ENCODE results near the gene RAB1B. TPM values are rescaled to one million over a fixed set of nuclear protein-coding genes. Genes with fewer than 3 reads are reported as not detected.

Gene RAB1B
- total RNA-seq, 2 experiments from 2014 or later = 136 to 145 TPM

- H3K27ac Mint-ChIP-seq = peak overlapping the region; percentile 96
Observed at GRCh38 chr11:66312549-66313320, 44.3 kb downstream of the RAB1B start.

GRCh38 chr11:66313321-66314185 is 45.1 kb downstream of the RAB1B start:
- no peak for ATAC-seq (ENCODE audit: low read depth)
- Mint-ChIP-seq H3K27me3 (no peaks in the 10 kb centered on the region), H3K27ac (peak overlapping the region; percentile 96), H3K36me3 (peaks cover 12% of the 10 kb centered on the region), H3K4me3 (peak overlapping the region; percentile 92), H3K9me3 (no peaks in the 10 kb centered on the region), H3K4me1 (peaks cover 34% of the 10 kb centered on the region)
- DNase-seq = no peak
- POLR2A ChIA-PET = interaction anchor here (1.0 to 7.7 kb wide), 20 partner anchors 9 to 423 kb away, joined by 3 to 215 read pairs (median 6); partner anchors contain the start of genes B4GAT1, BRMS1, CCDC85B and DPP3

More at GRCh38 chr11:66312549-66313320, 44.3 kb downstream of the RAB1B start:
- POLR2A ChIA-PET = interaction anchor here (0.6 to 7.7 kb wide), 22 partner anchors 9 to 422 kb away, joined by 3 to 215 read pairs (median 6); partner anchors contain the start of genes B4GAT1, BRMS1, CCDC85B and PELI3
- peak; percentile 99 for DNase-seq
- Mint-ChIP-seq H3K4me1 (peaks cover 27% of the 10 kb centered on the region), H3K4me3 (peak overlapping the region; percentile 92), H3K9me3 (no peaks in the 10 kb centered on the region), H3K27me3 (no peaks in the 10 kb centered on the region), H3K36me3 (peaks cover 12% of the 10 kb centered on the region)
- peak; percentile 70 for ATAC-seq (ENCODE audit: low read depth)

GRCh38 chr11:66314186-66314501 is 45.7 kb downstream of the RAB1B start:
- H3K9me3 Mint-ChIP-seq = no peaks in the 10 kb centered on the region
- H3K27me3 Mint-ChIP-seq = no peaks in the 10 kb centered on the region
- POLR2A ChIA-PET = interaction anchor here (1.0 to 7.7 kb wide), 6 partner anchors 12 to 166 kb away, joined by 3 to 215 read pairs (median 30); partner anchors contain the start of genes BRMS1, DPP3, RAB1B and RIN1
- peak overlapping the region; percentile 96 for H3K27ac Mint-ChIP-seq
- peak overlapping the region; percentile 92 for H3K4me3 Mint-ChIP-seq
- DNase-seq = no peak
- H3K4me1 Mint-ChIP-seq = peaks cover 40% of the 10 kb centered on the region
- peaks cover 12% of the 10 kb centered on the region for H3K36me3 Mint-ChIP-seq
- no peak for ATAC-seq (ENCODE audit: low read depth)

- peaks cover 42% of the 10 kb centered on the region for H3K4me1 Mint-ChIP-seq
- H3K9me3 Mint-ChIP-seq = no peaks in the 10 kb centered on the region
- DNase-seq (no peak), ATAC-seq (ENCODE audit: low read depth) (no peak)
- peaks cover 13% of the 10 kb centered on the region for H3K36me3 Mint-ChIP-seq
- peak overlapping the region; percentile 92 for H3K4me3 Mint-ChIP-seq
- peak overlapping the region; percentile 96 for H3K27ac Mint-ChIP-seq
- no peaks in the 10 kb centered on the region for H3K27me3 Mint-ChIP-seq
- POLR2A ChIA-PET = interaction anchor here (0.8 to 7.7 kb wide), 6 partner anchors 11 to 57 kb away, joined by 4 to 215 read pairs (median 33); partner anchors contain the start of genes RIN1, SLC29A2 and YIF1A
Observed at GRCh38 chr11:66314561-66315497, 46.4 kb downstream of the RAB1B start.

- Mint-ChIP-seq H3K27ac (peak overlapping the region; percentile 96), H3K36me3 (peaks cover 19% of the 10 kb centered on the region), H3K4me1 (peaks cover 47% of the 10 kb centered on the region), H3K27me3 (no peaks in the 10 kb centered on the region), H3K4me3 (peak overlapping the region; percentile 92), H3K9me3 (peaks cover 5% of the 10 kb centered on the region)
- ATAC-seq (ENCODE audit: low read depth) = no peak
- DNase-seq = no peak
- POLR2A ChIA-PET = interaction anchor here (0.7 to 7.7 kb wide), 5 partner anchors 11 to 29 kb away, joined by 3 to 215 read pairs (median 24); partner anchors contain the start of genes BRMS1, RIN1 and YIF1A
Observed at GRCh38 chr11:66315498-66315885, 47.1 kb downstream of the RAB1B start.

- H3K27me3 Mint-ChIP-seq = no peaks in the 10 kb centered on the region
- H3K4me3 Mint-ChIP-seq = peak overlapping the region; percentile 92
- peaks cover 49% of the 10 kb centered on the region for H3K4me1 Mint-ChIP-seq
- peak overlapping the region; percentile 96 for H3K27ac Mint-ChIP-seq
- POLR2A ChIA-PET = interaction anchor here (0.6 to 7.7 kb wide), 17 partner anchors 10 to 891 kb away, joined by 3 to 215 read pairs (median 6); partner anchors contain the start of genes B4GAT1, BRMS1, EHBP1L1 and RAB1B
- no peak for ATAC-seq (ENCODE audit: low read depth)
- peaks cover 5% of the 10 kb centered on the region for H3K9me3 Mint-ChIP-seq
- DNase-seq = peak; percentile 78
- H3K36me3 Mint-ChIP-seq = peaks cover 19% of the 10 kb centered on the region
Observed at GRCh38 chr11:66315921-66316811, 47.7 kb downstream of the RAB1B start.

GRCh38 chr11:66316849-66317251 is 48.4 kb downstream of the RAB1B start, which contains the start of gene CD248:
Gene CD248 (minus strand): TSS chr11:66317044. CDS start chr11:66317027, 17 bp downstream.
- Mint-ChIP-seq H3K4me3 (peak within 1 kb of the TSS; percentile 92), H3K27me3 (no peaks in the 10 kb centered on the region), H3K27ac (peak within 1 kb of the TSS; percentile 100), H3K4me1 (peaks cover 52% of the 10 kb centered on the region), H3K9me3 (peaks cover 5% of the 10 kb centered on the region), H3K36me3 (peaks cover 19% of the 10 kb centered on the region)
- POLR2A ChIA-PET = interaction anchor here (0.6 to 7.7 kb wide), 16 partner anchors 9 to 898 kb away, joined by 3 to 215 read pairs (median 6); partner anchors contain the start of genes B4GAT1, BRMS1, EHBP1L1 and RAB1B
- peak; percentile 11 for ATAC-seq (ENCODE audit: low read depth)
- peak; percentile 79 for DNase-seq

- ATAC-seq (ENCODE audit: low read depth) (peak; percentile 12), DNase-seq (no peak)
- Mint-ChIP-seq H3K27ac (peak overlapping the region; percentile 100), H3K4me1 (peaks cover 51% of the 10 kb centered on the region), H3K4me3 (peak overlapping the region; percentile 89), H3K36me3 (peaks cover 19% of the 10 kb centered on the region), H3K27me3 (no peaks in the 10 kb centered on the region), H3K9me3 (peaks cover 5% of the 10 kb centered on the region)
- POLR2A ChIA-PET = interaction anchor here (0.7 to 7.7 kb wide), 15 partner anchors 9 to 898 kb away, joined by 3 to 215 read pairs (median 6); partner anchors contain the start of genes B4GAT1, BRMS1, EHBP1L1 and RAB1B
Observed at GRCh38 chr11:66317322-66317722, 48.9 kb downstream of the RAB1B start.

- Mint-ChIP-seq H3K36me3 (peaks cover 19% of the 10 kb centered on the region), H3K4me1 (peaks cover 51% of the 10 kb centered on the region)
- POLR2A ChIA-PET = interaction anchor here (1.0 to 7.7 kb wide), 12 partner anchors 8 to 899 kb away, joined by 3 to 215 read pairs (median 9); partner anchors contain the start of genes B4GAT1, BRMS1, RAB1B and RIN1
Observed at GRCh38 chr11:66317723-66318599, 49.5 kb downstream of the RAB1B start.

GRCh38 chr11:66318600-66318970 is 50.1 kb downstream of the RAB1B start:
- H3K27me3 Mint-ChIP-seq = no peaks in the 10 kb centered on the region
- peaks cover 20% of the 10 kb centered on the region for H3K36me3 Mint-ChIP-seq
- H3K4me3 Mint-ChIP-seq = peak overlapping the region; percentile 89
- POLR2A ChIA-PET = interaction anchor here (1.0 to 7.7 kb wide), 6 partner anchors 7 to 29 kb away, joined by 3 to 215 read pairs (median 15); partner anchors contain the start of genes B4GAT1, BRMS1, RIN1 and YIF1A
- peak overlapping the region; percentile 100 for H3K27ac Mint-ChIP-seq
- no peak for DNase-seq
- no peak for ATAC-seq (ENCODE audit: low read depth)
- H3K4me1 Mint-ChIP-seq = peaks cover 53% of the 10 kb centered on the region
- H3K9me3 Mint-ChIP-seq = peaks cover 5% of the 10 kb centered on the region

More at GRCh38 chr11:66317723-66318599, 49.5 kb downstream of the RAB1B start:
- DNase-seq = peak; percentile 79
- peaks cover 5% of the 10 kb centered on the region for H3K9me3 Mint-ChIP-seq
- peak overlapping the region; percentile 89 for H3K4me3 Mint-ChIP-seq
- ATAC-seq (ENCODE audit: low read depth) = peak; percentile 71
- H3K27me3 Mint-ChIP-seq = no peaks in the 10 kb centered on the region
- H3K27ac Mint-ChIP-seq = peak overlapping the region; percentile 100
